Nephron (organoid): ENCODE data around the gene CTIF.
A peak's percentile ranks its signal among the peaks of the same experiment; 100 is the strongest.

ENCODE experiments used
- H3K27ac Mint-ChIP-seq, 3 experiments: 2 replicates each; pipeline ENCODE4 v1.8.0; 2020; ENCODE audit warnings: mixed read lengths in 3 of 3, mild to moderate bottlenecking in 2 of 3, moderate library complexity in 1 of 3
- H3K27me3 Mint-ChIP-seq: 2 replicates; pipeline ENCODE4 v1.8.0; 2021; ENCODE audit warnings: low read depth, mild to moderate bottlenecking, moderate library complexity, mixed read lengths
- H3K36me3 Mint-ChIP-seq: 2 replicates; pipeline ENCODE4 v1.8.0; 2020; ENCODE audit warnings: low read depth, mixed read lengths
- H3K4me1 Mint-ChIP-seq: 2 replicates; pipeline ENCODE4 v1.8.0; 2020; ENCODE audit warnings: mixed read lengths
- H3K4me3 Mint-ChIP-seq, 3 experiments: 2 replicates each; pipeline ENCODE4 v1.8.0; 2020; ENCODE audit warnings: mild to moderate bottlenecking in 3 of 3, mixed read lengths in 3 of 3, moderate library complexity in 2 of 3
- H3K9me3 Mint-ChIP-seq: 2 replicates; pipeline ENCODE4 v1.8.0; 2020; ENCODE audit warnings: mixed read lengths
- TF ChIP-seq, protein P1 (sequence below), 3 experiments: fragments of 200-600 bp; sonication (generic); IDR thresholded peaks; one replicate each; pipeline ENCODE4 v1.5.0; 2021; ENCODE audit warnings: antibody characterized with exemption in 3 of 3; ENCODE audit not compliant: unreplicated experiment in 3 of 3

Gene CTIF

GRCh38 chr18:48659188-48660009 is 120.6 kb downstream of the CTIF start:
- Mint-ChIP-seq H3K4me1 (peaks cover 26% of the 10 kb centered on the region), H3K9me3 (peaks cover 4% of the 10 kb centered on the region), H3K36me3 (no peaks in the 10 kb centered on the region), H3K27me3 (no peaks in the 10 kb centered on the region), H3K4me3 (no peak overlapping the region), H3K27ac (no peak overlapping the region)
- TF ChIP-seq, protein P1, sequence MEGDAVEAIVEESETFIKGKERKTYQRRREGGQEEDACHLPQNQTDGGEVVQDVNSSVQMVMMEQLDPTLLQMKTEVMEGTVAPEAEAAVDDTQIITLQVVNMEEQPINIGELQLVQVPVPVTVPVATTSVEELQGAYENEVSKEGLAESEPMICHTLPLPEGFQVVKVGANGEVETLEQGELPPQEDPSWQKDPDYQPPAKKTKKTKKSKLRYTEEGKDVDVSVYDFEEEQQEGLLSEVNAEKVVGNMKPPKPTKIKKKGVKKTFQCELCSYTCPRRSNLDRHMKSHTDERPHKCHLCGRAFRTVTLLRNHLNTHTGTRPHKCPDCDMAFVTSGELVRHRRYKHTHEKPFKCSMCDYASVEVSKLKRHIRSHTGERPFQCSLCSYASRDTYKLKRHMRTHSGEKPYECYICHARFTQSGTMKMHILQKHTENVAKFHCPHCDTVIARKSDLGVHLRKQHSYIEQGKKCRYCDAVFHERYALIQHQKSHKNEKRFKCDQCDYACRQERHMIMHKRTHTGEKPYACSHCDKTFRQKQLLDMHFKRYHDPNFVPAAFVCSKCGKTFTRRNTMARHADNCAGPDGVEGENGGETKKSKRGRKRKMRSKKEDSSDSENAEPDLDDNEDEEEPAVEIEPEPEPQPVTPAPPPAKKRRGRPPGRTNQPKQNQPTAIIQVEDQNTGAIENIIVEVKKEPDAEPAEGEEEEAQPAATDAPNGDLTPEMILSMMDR (IDR thresholded peaks at IDR 0.05; ENCODE audit: unreplicated experiment in 3 of 3) = no peak

DNA sequence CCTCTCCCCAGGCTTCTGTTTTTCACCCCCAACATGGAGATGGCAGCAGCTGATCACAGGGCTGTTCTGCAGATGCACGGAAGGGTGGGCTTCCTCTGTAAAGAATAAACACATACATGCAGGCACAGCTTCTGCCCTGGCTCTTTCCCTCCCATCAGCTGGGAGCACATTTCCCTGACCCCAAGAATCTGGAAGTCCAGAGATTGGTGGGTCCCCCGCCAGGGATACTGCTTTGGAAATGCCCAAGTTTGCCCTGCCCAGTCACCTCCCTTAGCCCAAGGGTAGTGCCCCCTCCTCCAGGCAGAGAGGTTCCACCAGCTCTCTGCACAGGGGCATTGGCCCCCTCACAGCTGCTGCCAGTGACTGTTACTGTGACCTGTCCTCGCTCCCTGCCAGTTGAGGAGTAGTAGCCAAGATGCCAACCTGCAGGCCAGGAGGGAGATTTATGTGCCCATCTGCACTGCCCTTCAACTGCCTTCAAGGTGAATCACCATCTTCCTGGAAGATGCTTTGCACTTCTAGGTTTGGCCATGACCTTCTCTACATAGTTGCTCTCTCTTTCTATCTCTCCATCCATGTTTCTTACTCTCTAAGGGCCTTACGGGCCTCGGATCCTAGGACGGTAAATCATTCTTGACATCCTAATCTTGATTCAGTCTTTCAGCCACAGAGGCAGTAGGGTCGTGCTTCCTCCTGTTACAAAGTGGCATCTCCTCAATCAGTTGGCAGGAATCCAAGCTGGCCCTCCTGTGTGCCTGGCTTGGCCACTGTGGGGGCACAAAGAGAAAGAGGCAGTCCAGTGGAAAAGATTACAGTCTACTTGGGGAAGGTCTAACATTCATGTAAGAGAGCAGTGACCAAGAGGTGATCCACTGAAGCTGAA is 121.8 kb downstream of the CTIF start:
- H3K27me3 Mint-ChIP-seq = no peaks in the 10 kb centered on the region
- H3K9me3 Mint-ChIP-seq = peaks cover 4% of the 10 kb centered on the region
- peaks cover 5% of the 10 kb centered on the region for H3K36me3 Mint-ChIP-seq
- peak overlapping the region; percentile 36 to 82 (median 78) for H3K27ac Mint-ChIP-seq
- H3K4me1 Mint-ChIP-seq = peaks cover 26% of the 10 kb centered on the region
- TF ChIP-seq, protein P1 (IDR thresholded peaks at IDR 0.05; ENCODE audit: unreplicated experiment in 3 of 3) = no peak
- H3K4me3 Mint-ChIP-seq = no peak overlapping the region

- H3K27ac Mint-ChIP-seq = peak overlapping the region; percentile 36 to 82 (median 78)
- peaks cover 4% of the 10 kb centered on the region for H3K9me3 Mint-ChIP-seq
- H3K27me3 Mint-ChIP-seq = peaks cover 4% of the 10 kb centered on the region
- TF ChIP-seq, protein P1 (IDR thresholded peaks at IDR 0.05; ENCODE audit: unreplicated experiment in 3 of 3) = no peak
- H3K4me1 Mint-ChIP-seq = peaks cover 26% of the 10 kb centered on the region
- peak overlapping the region in 2 of 3 experiments; percentile 7 to 32 for H3K4me3 Mint-ChIP-seq
- H3K36me3 Mint-ChIP-seq = peaks cover 13% of the 10 kb centered on the region
These were observed 122.6 kb downstream of the CTIF start for GRCh38 chr18:48661421-48661820.

GRCh38 chr18:48662011-48662661 is 123.3 kb downstream of the CTIF start:
- peaks cover 26% of the 10 kb centered on the region for H3K4me1 Mint-ChIP-seq

More at GRCh38 chr18:48662011-48662661, 123.3 kb downstream of the CTIF start:
- Mint-ChIP-seq H3K9me3 (peaks cover 4% of the 10 kb centered on the region), H3K4me3 (peak overlapping the region in 1 of 3 experiments; percentile 8), H3K27me3 (peaks cover 4% of the 10 kb centered on the region), H3K27ac (peak overlapping the region; percentile 36 to 88 (median 78)), H3K36me3 (peaks cover 20% of the 10 kb centered on the region)
- TF ChIP-seq, protein P1 (IDR thresholded peaks at IDR 0.05; ENCODE audit: unreplicated experiment in 3 of 3) = no peak
